AG09309 (cell line): ENCODE data around the gene KCNH2.

ENCODE experiments used
- DNase-seq: peaks from one replicate; pipeline ENCODE4 v3.0.0-alpha.2; 2010; ENCODE audit warnings: low read depth
- H3K4me3 ChIP-seq: 2 replicates; pipeline ENCODE4 v1.5.1; 2011; ENCODE audit warnings: mild to moderate bottlenecking, low read depth, low read length, moderate library complexity; ENCODE audit not compliant: control insufficient read depth
- CTCF ChIP-seq: IDR thresholded peaks from 2 replicates; pipeline ENCODE4 v1.5.1; 2011; ENCODE audit warnings: mild to moderate bottlenecking, low read depth, low read length, inconsistent platforms; ENCODE audit not compliant: insufficient read depth, control insufficient read depth; ENCODE audit errors: missing control alignments

The KCNH2 gene

GRCh38 chr7:150909200-150909995 lies 68.7 kb downstream of the KCNH2 start:
- no peak for DNase-seq
- no peak overlapping the region for H3K4me3 ChIP-seq
- TF ChIP-seq CTCF: no peak

DNA sequence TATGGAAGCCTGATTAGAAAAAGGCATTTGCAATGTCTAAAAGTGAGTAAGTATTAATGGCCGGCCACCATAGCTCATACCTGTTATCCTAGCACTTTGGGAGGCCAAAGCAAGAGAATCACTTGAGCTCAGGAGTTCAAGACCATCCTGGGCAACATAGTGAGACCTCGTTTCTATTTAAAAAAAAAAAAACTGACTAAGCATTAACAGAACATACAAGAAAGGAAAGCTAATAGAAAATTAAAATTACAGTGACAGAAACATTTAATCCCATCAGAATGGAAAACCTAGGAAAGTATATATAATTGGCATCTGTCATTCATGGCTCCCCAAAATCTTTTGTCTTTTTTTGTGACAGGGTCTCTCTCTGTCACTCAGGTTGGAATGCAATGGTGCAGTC lies 69.9 kb downstream of the KCNH2 start:
- H3K4me3 ChIP-seq: no peak overlapping the region
- no peak for DNase-seq
- no peak for TF ChIP-seq CTCF

GRCh38 chr7:150904011-150904909 lies 73.9 kb downstream of the KCNH2 start:
- no peak overlapping the region for H3K4me3 ChIP-seq
- TF ChIP-seq CTCF: no peak
- DNase-seq: no peak

DNA sequence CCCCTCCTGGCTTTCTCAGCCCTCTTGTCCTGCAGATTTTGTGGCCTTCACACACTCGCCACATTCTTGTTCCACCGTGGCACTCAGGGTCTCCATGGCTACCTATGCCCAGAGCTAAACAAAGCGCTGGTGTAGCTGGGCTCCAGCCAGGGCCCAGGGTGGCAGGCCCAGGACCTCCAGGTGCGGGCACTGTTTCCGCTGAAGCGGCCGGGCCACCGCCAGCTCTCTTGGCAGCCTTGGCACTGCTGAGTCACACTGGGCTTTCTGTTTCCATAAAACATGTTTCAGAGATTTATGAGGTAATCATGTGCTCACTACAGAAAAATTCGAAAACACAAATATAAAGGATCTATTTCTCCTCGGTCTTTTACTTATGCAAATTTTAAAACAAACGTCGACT lies 74.5 kb downstream of the KCNH2 start:
- DNase-seq: peak; percentile 21
- no peak for TF ChIP-seq CTCF
- no peak overlapping the region for H3K4me3 ChIP-seq

GRCh38 chr7:150902078-150903033 lies 75.8 kb downstream of the KCNH2 start:
- TF ChIP-seq CTCF: no peak
- no peak overlapping the region for H3K4me3 ChIP-seq
- DNase-seq: no peak
